ENCODE results near the gene ADCY9.

- no peak for TF ChIP-seq CTCF (IDR thresholded peaks at IDR 0.05)
- TF ChIP-seq POLR2A (IDR thresholded peaks at IDR 0.05): no peak
Observed at GRCh38 chr16:3999479-4000325, 116.5 kb downstream of the ADCY9 start.

All from lower leg skin (tissue), 3 donors.